H9 (cell line): Measurements from ENCODE around the gene SPDYE6. TPM values are rescaled to one million over a fixed set of nuclear protein-coding genes. Genes with fewer than 3 reads are reported as not detected.

Experiments
- DNase-seq: peaks from one replicate; pipeline ENCODE4 v3.0.0-alpha.2; 2017
- H2AFZ ChIP-seq: one replicate; pipeline ENCODE4 v1.6.1; 2013; ENCODE audit warnings: mild to moderate bottlenecking, low read length, control low read depth, moderate library complexity
- H2AK5ac ChIP-seq: 2 replicates; pipeline ENCODE4 v1.6.1; 2013; ENCODE audit warnings: low read length, control low read depth, mixed read lengths; ENCODE audit not compliant: insufficient read length
- H2BK120ac ChIP-seq: one replicate; pipeline ENCODE4 v1.6.1; 2013; ENCODE audit warnings: low read depth, mild to moderate bottlenecking, low read length, control low read depth, inconsistent platforms; ENCODE audit not compliant: poor library complexity, severe bottlenecking
- H2BK12ac ChIP-seq: 2 replicates; pipeline ENCODE4 v1.6.1; 2013; ENCODE audit warnings: low read length, control low read depth, mixed read lengths, low read depth; ENCODE audit not compliant: insufficient read length
- H2BK15ac ChIP-seq: 2 replicates; pipeline ENCODE4 v1.6.1; 2013; ENCODE audit warnings: low read depth, low read length, control low read depth
- H2BK20ac ChIP-seq: one replicate; pipeline ENCODE4 v1.6.1; 2013; ENCODE audit warnings: low read depth, mild to moderate bottlenecking, low read length, control low read depth, inconsistent platforms; ENCODE audit not compliant: poor library complexity, severe bottlenecking
- H2BK5ac ChIP-seq: 2 replicates; pipeline ENCODE4 v1.6.1; 2013; ENCODE audit warnings: low read length, control low read depth, mixed read lengths; ENCODE audit not compliant: insufficient read length
- H3K14ac ChIP-seq: 2 replicates; pipeline ENCODE4 v1.6.1; 2013; ENCODE audit warnings: low read length, control low read depth; ENCODE audit not compliant: insufficient read depth
- H3K18ac ChIP-seq: 2 replicates; pipeline ENCODE4 v1.6.1; 2013; ENCODE audit warnings: low read depth, mild to moderate bottlenecking, mixed read lengths, low read length, control low read depth; ENCODE audit not compliant: insufficient read length
- H3K23ac ChIP-seq: 2 replicates; pipeline ENCODE4 v1.6.1; 2013; ENCODE audit warnings: low read length, control low read depth, mixed read lengths, low read depth; ENCODE audit not compliant: insufficient read length
- H3K23me2 ChIP-seq: 2 replicates; pipeline ENCODE4 v1.6.1; 2013; ENCODE audit warnings: low read depth, mild to moderate bottlenecking, mixed read lengths, low read length, control low read depth; ENCODE audit not compliant: insufficient read length, poor library complexity, severe bottlenecking
- H3K27ac ChIP-seq: 2 replicates; pipeline ENCODE4 v1.5.1; 2013; ENCODE audit warnings: low read length, control low read depth, mixed read lengths, low read depth; ENCODE audit not compliant: insufficient read length
- H3K27me3 ChIP-seq: 2 replicates; pipeline ENCODE4 v1.6.1; 2013; ENCODE audit warnings: low read length, control low read depth, inconsistent platforms; ENCODE audit not compliant: insufficient read depth
- H3K4ac ChIP-seq: 2 replicates; pipeline ENCODE4 v1.6.1; 2013; ENCODE audit warnings: low read depth, mild to moderate bottlenecking, control low read depth, inconsistent platforms, low read length, moderate library complexity
- H3K4me1 ChIP-seq: 2 replicates; pipeline ENCODE4 v1.6.1; 2013; ENCODE audit warnings: low read length, control low read depth, inconsistent platforms; ENCODE audit not compliant: insufficient read depth
- H3K4me2 ChIP-seq: 2 replicates; pipeline ENCODE4 v1.6.1; 2013; ENCODE audit warnings: low read length, control low read depth, mixed read lengths; ENCODE audit not compliant: insufficient read length, insufficient read depth
- H3K56ac ChIP-seq: 2 replicates; pipeline ENCODE4 v1.6.1; 2013; ENCODE audit warnings: low read depth, mild to moderate bottlenecking, mixed read lengths, low read length, control low read depth; ENCODE audit not compliant: insufficient read length
- H3K79me1 ChIP-seq: 2 replicates; pipeline ENCODE4 v1.6.1; 2013; ENCODE audit warnings: low read depth, mild to moderate bottlenecking, moderate library complexity, low read length, control low read depth, inconsistent platforms; ENCODE audit not compliant: insufficient read depth, poor library complexity, severe bottlenecking
- H3K79me2 ChIP-seq: 2 replicates; pipeline ENCODE4 v1.6.1; 2013; ENCODE audit warnings: low read length, control low read depth, inconsistent platforms; ENCODE audit not compliant: insufficient read depth
- H3K9ac ChIP-seq: 2 replicates; pipeline ENCODE4 v1.6.1; 2013; ENCODE audit warnings: low read length, control low read depth, mixed read lengths; ENCODE audit not compliant: insufficient read length; ENCODE audit errors: extremely low read depth
- H3K9me3 ChIP-seq: one replicate; pipeline ENCODE4 v1.6.1; 2013; ENCODE audit warnings: low read depth, low read length, inconsistent platforms; ENCODE audit not compliant: control insufficient read depth
- H3T11ph ChIP-seq: one replicate; pipeline ENCODE4 v1.6.1; 2013; ENCODE audit warnings: mild to moderate bottlenecking, low read length, control low read depth, inconsistent platforms
- H4K20me1 ChIP-seq: one replicate; pipeline ENCODE4 v1.6.1; 2013; ENCODE audit not compliant: control insufficient read depth, insufficient read length, insufficient read depth
- H4K5ac ChIP-seq: 2 replicates; pipeline ENCODE4 v1.6.1; 2013; ENCODE audit warnings: low read depth, mild to moderate bottlenecking, mixed read lengths, low read length, control low read depth; ENCODE audit not compliant: insufficient read length
- H4K8ac ChIP-seq: replicated peaks from 2 replicates; pipeline ENCODE4 v1.6.1; 2013; ENCODE audit warnings: low read length, control low read depth, mixed read lengths, low read depth; ENCODE audit not compliant: insufficient read length
- H4K91ac ChIP-seq: 2 replicates; pipeline ENCODE4 v1.6.1; 2013; ENCODE audit warnings: low read depth, mild to moderate bottlenecking, moderate library complexity, mixed read lengths, low read length, control low read depth; ENCODE audit not compliant: insufficient read length
- H3K27ac Mint-ChIP-seq, 3 experiments: 2 replicates in 2 of 3; 3 replicates in 1 of 3; pipeline ENCODE4 v1.8.0; 2020 to 2021; ENCODE audit warnings: mixed read lengths in 3 of 3, mild to moderate bottlenecking in 1 of 3, moderate library complexity in 1 of 3
- H3K27me3 Mint-ChIP-seq: 2 replicates; pipeline ENCODE4 v1.8.0; 2021; ENCODE audit warnings: low read depth, mild to moderate bottlenecking, moderate library complexity, mixed read lengths
- H3K36me3 Mint-ChIP-seq, 3 experiments: 2 replicates in 2 of 3; 3 replicates in 1 of 3; pipeline ENCODE4 v1.8.0; 2020 to 2021; ENCODE audit warnings: low read depth in 3 of 3, mixed read lengths in 3 of 3; ENCODE audit not compliant: insufficient read depth in 1 of 3
- H3K4me1 Mint-ChIP-seq, 2 experiments: 2 replicates each; pipeline ENCODE4 v1.8.0; 2020; ENCODE audit warnings: mixed read lengths in 2 of 2
- H3K4me3 Mint-ChIP-seq, 2 experiments: 2 replicates in 1 of 2; 3 replicates in 1 of 2; pipeline ENCODE4 v1.8.0; 2020 to 2021; ENCODE audit warnings: mild to moderate bottlenecking in 2 of 2, mixed read lengths in 2 of 2, moderate library complexity in 1 of 2
- H3K9me3 Mint-ChIP-seq, 2 experiments: 2 replicates in 1 of 2; 3 replicates in 1 of 2; pipeline ENCODE4 v1.8.0; 2020; ENCODE audit warnings: mild to moderate bottlenecking in 2 of 2, mixed read lengths in 2 of 2, moderate library complexity in 1 of 2
- WGBS: extraction: QIAGEN DNeasy Blood & Tissue Kit; methylation state at CpG from one replicate; pipeline ENCODE4 v1.1.7; 2013; ENCODE audit warnings: missing lambda C conversion rate, low lambda C conversion rate, mixed read lengths; ENCODE audit not compliant: insufficient read length; ENCODE audit errors: extremely low coverage; 5-methylcytosine and 5-hydroxymethylcytosine counted together
- total RNA-seq: library from RNA; stranded (reverse); gene quantifications from 2 replicates; pipeline ENCODE4 v1.2.1, GENCODE V29; 2021
- TF ChIP-seq, protein P1 (sequence below): fragments of 200-600 bp; sonication (generic); conservative IDR thresholded peaks from 3 replicates; pipeline ENCODE4 v1.8.0; 2021; ENCODE audit warnings: antibody characterized with exemption, mild to moderate bottlenecking

SPDYE6 gene
- total RNA-seq, 1 experiment from 2014 or later: not detected

DNA sequence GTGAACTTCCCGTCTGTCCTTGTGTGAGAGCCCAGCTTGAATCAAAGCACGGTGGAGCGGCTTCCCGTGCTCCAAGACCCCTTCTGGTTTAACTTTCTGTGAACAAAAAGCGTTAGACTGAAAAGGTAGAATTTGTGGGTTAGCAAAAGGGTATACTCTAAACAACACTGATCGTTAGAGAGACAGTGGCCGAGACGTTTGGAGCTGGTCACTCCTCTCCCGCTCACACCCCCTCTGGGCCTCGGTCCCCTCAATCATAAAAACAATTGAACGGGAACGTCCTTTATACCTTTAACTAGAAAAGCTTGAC, 40.4 kb upstream of the SPDYE6 start:
- no peak overlapping the region for H2BK20ac ChIP-seq
- no peak for DNase-seq
- peak overlapping the region; percentile 2 for H3K27ac ChIP-seq
- no peaks in the 10 kb centered on the region for H3K27me3 ChIP-seq
- H3K79me1 ChIP-seq: peaks cover 3% of the 10 kb centered on the region
- peak overlapping the region; percentile 65 for H3K9ac ChIP-seq
- no peak overlapping the region for H3K23ac ChIP-seq
- H3T11ph ChIP-seq: no peak overlapping the region
- H3K23me2 ChIP-seq: peaks cover 9% of the 10 kb centered on the region
- WGBS: no CpG with 5 or more reads among the region's 12 CpGs
- H2BK5ac ChIP-seq: no peak overlapping the region
- no peaks in the 10 kb centered on the region for H3K4me1 ChIP-seq
- Mint-ChIP-seq H3K27ac (peak overlapping the region; percentile 98 to 100 (median 99)), H3K27me3 (no peaks in the 10 kb centered on the region; the same call in 1 of the 2 replicates), H3K9me3 (no peaks in the 10 kb centered on the region; a peak in 1 of 5 replicates), H3K4me3 (peak overlapping the region; percentile 94 to 97), H3K4me1 (peaks cover 11 to 12% of the 10 kb centered on the region in 2 experiments), H3K36me3 (peaks cover 25 to 60% (median 48%) of the 10 kb centered on the region in 3 experiments; a peak in 6 of 7 replicates)
- H2AK5ac ChIP-seq: no peak overlapping the region
- H3K56ac ChIP-seq: no peak overlapping the region
- H3K4me2 ChIP-seq: peak overlapping the region; percentile 84
- no peak overlapping the region for H2BK15ac ChIP-seq
- peak overlapping the region; percentile 6 for H3K18ac ChIP-seq
- H4K5ac ChIP-seq: no peak overlapping the region
- no peak overlapping the region for H4K91ac ChIP-seq
- H2BK12ac ChIP-seq: no peak overlapping the region
- H4K20me1 ChIP-seq: no peaks in the 10 kb centered on the region
- H2BK120ac ChIP-seq: no peak overlapping the region
- peaks cover 1% of the 10 kb centered on the region; the same call in 1 of the 2 replicates for H3K79me2 ChIP-seq
- peak overlapping the region; percentile 76; the same call in 1 of the 2 replicates for H3K14ac ChIP-seq
- TF ChIP-seq, protein P1, sequence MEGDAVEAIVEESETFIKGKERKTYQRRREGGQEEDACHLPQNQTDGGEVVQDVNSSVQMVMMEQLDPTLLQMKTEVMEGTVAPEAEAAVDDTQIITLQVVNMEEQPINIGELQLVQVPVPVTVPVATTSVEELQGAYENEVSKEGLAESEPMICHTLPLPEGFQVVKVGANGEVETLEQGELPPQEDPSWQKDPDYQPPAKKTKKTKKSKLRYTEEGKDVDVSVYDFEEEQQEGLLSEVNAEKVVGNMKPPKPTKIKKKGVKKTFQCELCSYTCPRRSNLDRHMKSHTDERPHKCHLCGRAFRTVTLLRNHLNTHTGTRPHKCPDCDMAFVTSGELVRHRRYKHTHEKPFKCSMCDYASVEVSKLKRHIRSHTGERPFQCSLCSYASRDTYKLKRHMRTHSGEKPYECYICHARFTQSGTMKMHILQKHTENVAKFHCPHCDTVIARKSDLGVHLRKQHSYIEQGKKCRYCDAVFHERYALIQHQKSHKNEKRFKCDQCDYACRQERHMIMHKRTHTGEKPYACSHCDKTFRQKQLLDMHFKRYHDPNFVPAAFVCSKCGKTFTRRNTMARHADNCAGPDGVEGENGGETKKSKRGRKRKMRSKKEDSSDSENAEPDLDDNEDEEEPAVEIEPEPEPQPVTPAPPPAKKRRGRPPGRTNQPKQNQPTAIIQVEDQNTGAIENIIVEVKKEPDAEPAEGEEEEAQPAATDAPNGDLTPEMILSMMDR: no peak
- no peak overlapping the region for H3K4ac ChIP-seq
- H4K8ac ChIP-seq: no peak overlapping the region
- no peak overlapping the region for H2AFZ ChIP-seq
- no peaks in the 10 kb centered on the region for H3K9me3 ChIP-seq
